ENCODE measurements around the gene UPK3BL2.
"Not testable (repeated sequence)": the region's sequence is repeated elsewhere in the genome, so short reads cannot be mapped to it uniquely, and the experiment has no call there.

UPK3BL2 gene

DNA sequence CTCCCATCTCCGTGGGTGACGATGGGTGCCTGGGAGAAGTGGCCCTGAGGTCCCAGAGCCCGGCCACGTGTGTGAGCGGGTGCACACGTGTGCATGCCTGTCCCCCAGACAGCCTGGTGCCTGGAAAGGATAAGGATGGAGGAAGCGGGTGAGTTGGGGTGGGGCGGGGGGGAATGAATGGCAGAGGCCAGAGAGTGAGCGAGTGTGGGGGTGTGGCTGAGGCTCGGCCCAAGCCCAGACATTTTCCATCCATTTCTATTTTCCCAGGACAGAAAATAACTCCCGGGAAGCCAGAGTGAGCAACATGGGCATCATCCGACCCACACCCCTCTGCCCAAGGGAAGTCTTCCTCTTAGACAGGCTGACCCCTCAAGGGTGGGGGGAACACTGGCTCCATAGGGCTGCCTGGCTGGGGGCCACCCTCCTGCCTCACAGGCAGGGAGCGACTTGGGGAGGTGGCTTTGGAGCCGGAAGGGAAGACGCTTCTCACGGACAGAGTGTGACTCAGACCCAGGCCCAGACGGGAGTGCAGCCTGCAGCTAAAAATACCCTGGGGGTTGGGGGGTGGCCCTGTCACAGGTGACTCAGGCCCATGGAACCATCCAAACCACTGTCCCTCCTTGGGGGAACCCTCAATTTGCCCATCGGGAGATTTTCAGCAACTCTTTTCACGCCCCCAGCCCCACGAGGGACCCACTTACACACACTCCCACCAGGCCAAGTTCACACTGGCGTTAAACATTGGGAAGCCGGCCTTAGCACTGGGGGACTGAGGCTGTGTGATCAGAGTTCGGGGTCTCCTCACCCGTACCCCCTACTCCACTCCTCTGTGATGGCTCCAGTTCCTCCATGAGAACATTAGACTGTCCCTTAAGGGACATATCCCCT, 38.0 kb downstream of the UPK3BL2 start:
- not testable (repeated sequence) for DNase-seq (ENCODE audit: low read depth); H3K4me3 ChIP-seq (ENCODE audit: control insufficient read depth, low read depth, low read length)

- not testable (repeated sequence) for DNase-seq (ENCODE audit: low read depth); H3K4me3 ChIP-seq (ENCODE audit: control insufficient read depth, low read depth, low read length)
Measured at GRCh38 chr7:102503141-102503540, 40.4 kb downstream of the UPK3BL2 start.

GRCh38 chr7:102498321-102498720, 45.2 kb downstream of the UPK3BL2 start:
- DNase-seq (ENCODE audit: low read depth); H3K4me3 ChIP-seq (ENCODE audit: control insufficient read depth, low read depth, low read length): not testable (repeated sequence)

- H3K4me3 ChIP-seq (ENCODE audit: control insufficient read depth, low read depth, low read length); DNase-seq (ENCODE audit: low read depth): not testable (repeated sequence)
Measured at GRCh38 chr7:102497308-102497707, 46.2 kb downstream of the UPK3BL2 start.

- not testable (repeated sequence) for DNase-seq (ENCODE audit: low read depth); H3K4me3 ChIP-seq (ENCODE audit: control insufficient read depth, low read depth, low read length)
Measured at GRCh38 chr7:102496861-102497260, 46.6 kb downstream of the UPK3BL2 start.

DNA sequence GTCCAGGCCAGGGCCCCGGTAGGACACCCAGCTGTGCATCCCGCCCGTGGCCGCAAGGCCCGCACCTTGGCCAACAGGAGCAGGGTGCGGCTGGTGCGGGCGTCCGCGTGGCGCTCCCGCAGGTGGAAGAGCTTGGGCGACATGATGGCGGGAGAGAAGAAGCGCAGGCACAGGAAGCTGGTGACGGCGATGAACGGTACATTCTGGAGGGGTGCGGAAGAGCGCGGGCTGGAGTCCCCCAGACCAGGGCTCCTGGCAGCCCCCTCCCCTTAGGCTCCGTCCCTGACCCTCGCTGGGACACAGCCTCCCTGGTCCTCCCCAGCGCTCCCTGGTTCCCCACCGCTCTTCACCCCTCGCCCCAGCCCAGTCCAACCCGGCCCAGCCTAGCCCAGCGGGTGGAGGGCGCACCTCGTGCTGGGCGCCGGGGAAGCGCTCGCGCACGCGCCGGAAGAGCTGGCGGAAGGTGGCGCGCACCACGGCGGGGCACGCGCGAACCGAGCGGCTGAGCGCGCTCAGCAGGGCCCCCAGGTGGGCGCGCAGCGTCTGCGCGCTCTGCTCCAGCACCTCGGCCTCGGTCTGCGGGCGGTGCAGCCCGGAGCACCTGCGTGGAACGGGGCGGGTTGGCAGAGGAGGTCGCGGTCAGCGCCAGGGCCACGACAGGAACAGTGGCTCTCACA, 48.9 kb downstream of the UPK3BL2 start:
- DNase-seq (ENCODE audit: low read depth); H3K4me3 ChIP-seq (ENCODE audit: control insufficient read depth, low read depth, low read length): not testable (repeated sequence)

GRCh38 chr7:102494026-102494425, 49.5 kb downstream of the UPK3BL2 start:
- not testable (repeated sequence) for DNase-seq (ENCODE audit: low read depth); H3K4me3 ChIP-seq (ENCODE audit: control insufficient read depth, low read depth, low read length)

DNA sequence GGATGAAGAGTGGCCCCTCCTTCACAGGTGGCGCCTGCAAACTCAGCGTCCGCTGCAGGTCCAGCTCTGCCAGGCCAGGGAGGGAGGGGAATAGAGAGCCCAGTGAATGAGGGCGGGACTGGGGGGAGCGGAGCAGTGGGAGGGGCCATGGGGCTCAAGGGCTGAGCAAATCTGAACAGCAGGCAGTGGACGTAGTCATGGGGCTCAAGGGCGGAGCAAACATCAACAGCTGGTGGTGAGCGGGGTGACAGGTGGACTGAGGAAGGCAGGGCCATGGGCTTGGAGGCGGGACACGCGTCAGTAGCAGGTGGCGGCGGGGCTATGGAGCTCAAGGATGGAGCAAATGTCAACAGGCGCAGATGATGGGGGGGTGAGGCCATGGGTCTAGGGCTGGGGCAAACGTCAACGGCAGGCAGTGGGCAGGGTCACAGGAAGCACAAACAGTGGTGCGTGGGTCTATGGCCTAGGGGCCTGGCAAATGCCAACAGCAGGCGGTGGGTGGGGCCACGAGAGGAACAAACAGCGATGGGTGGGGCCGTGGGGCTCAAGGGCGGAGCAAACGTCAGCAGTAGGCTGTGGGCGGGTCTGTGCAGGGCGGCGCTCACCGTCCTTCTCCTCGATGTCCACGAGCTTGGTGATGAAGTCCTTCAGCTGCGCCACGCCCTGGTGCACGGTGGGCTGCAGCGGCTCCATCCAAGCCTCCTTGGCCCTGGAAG, 50.1 kb downstream of the UPK3BL2 start:
- not testable (repeated sequence) for DNase-seq (ENCODE audit: low read depth); H3K4me3 ChIP-seq (ENCODE audit: control insufficient read depth, low read depth, low read length)

- not testable (repeated sequence) for DNase-seq (ENCODE audit: low read depth); H3K4me3 ChIP-seq (ENCODE audit: control insufficient read depth, low read depth, low read length)
Measured at GRCh38 chr7:102490529-102491075, 52.9 kb downstream of the UPK3BL2 start.
